OCI-LY1 (cell line): ENCODE measurements around the gene TENT4A.

ENCODE experiments used
- EZH2 ChIP-seq: fragments of 200-600 bp; sonication (generic), shearing (Covaris generic); IDR thresholded peaks from 2 replicates; pipeline ENCODE4 v1.8.0; 2017; ENCODE audit warnings: borderline replicate concordance, mixed run types, mild to moderate bottlenecking, antibody characterized with exemption, low read length, moderate library complexity, mixed read lengths
- TF ChIP-seq, protein P1 (sequence below): fragments of 200-600 bp; sonication (generic), shearing (Covaris generic); IDR thresholded peaks from 2 replicates; pipeline ENCODE4 v1.5.1; 2017; ENCODE audit warnings: mild to moderate bottlenecking, antibody characterized with exemption, low read length, moderate library complexity, mixed read lengths

DNA sequence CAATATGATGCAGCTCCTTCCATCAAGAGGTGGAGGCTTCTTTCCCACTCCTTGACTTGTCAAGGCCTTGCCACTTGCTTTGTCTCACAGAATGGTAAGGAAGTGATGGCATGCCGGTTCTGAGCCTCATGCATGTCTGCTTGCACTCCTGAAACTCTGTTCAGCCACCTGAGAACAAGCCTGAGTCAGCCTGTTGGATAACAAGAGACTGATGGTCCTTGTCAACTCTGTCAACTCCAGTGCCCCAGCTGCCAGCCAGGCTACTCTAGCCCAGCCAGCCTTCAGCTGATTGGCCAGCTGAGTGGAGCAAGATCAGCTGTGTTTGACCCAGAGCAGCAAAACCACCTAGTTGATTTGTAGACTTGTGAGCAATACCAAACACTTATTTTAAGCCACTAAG, 4.4 kb upstream of the TENT4A start:
- TF ChIP-seq, protein P1, sequence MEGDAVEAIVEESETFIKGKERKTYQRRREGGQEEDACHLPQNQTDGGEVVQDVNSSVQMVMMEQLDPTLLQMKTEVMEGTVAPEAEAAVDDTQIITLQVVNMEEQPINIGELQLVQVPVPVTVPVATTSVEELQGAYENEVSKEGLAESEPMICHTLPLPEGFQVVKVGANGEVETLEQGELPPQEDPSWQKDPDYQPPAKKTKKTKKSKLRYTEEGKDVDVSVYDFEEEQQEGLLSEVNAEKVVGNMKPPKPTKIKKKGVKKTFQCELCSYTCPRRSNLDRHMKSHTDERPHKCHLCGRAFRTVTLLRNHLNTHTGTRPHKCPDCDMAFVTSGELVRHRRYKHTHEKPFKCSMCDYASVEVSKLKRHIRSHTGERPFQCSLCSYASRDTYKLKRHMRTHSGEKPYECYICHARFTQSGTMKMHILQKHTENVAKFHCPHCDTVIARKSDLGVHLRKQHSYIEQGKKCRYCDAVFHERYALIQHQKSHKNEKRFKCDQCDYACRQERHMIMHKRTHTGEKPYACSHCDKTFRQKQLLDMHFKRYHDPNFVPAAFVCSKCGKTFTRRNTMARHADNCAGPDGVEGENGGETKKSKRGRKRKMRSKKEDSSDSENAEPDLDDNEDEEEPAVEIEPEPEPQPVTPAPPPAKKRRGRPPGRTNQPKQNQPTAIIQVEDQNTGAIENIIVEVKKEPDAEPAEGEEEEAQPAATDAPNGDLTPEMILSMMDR: no peak
- TF ChIP-seq EZH2: no peak
